Loucy (cell line): ENCODE results near the gene OR6T1.

Experiments used
- H2AFZ ChIP-seq: fragments of 200-600 bp; sonication (generic); 2 replicates; pipeline ENCODE4 v1.6.0; 2016; ENCODE audit warnings: antibody characterized with exemption, mild to moderate bottlenecking, low read length, moderate library complexity
- H3F3A ChIP-seq: fragments of 200-600 bp; 2 replicates; pipeline ENCODE4 v1.6.0; 2016; ENCODE audit warnings: antibody characterized with exemption, low read depth, mild to moderate bottlenecking
- H3K27me3 ChIP-seq: fragments of 200-600 bp; sonication (generic); 2 replicates; pipeline ENCODE4 v1.6.1; 2014; ENCODE audit warnings: low read length, mild to moderate bottlenecking; ENCODE audit not compliant: insufficient read depth, poor library complexity, severe bottlenecking
- H3K36me3 ChIP-seq: fragments of 200-600 bp; sonication (generic); 2 replicates; pipeline ENCODE4 v1.6.1; 2016; ENCODE audit warnings: low read length; ENCODE audit not compliant: insufficient read depth
- H3K4me1 ChIP-seq: fragments of 200-600 bp; sonication (generic); 2 replicates; pipeline ENCODE4 v1.5.1; 2014; ENCODE audit warnings: low read length, mild to moderate bottlenecking; ENCODE audit not compliant: insufficient read depth, poor library complexity, severe bottlenecking
- H3K4me2 ChIP-seq: fragments of 200-600 bp; sonication (generic); 2 replicates; pipeline ENCODE4 v1.6.0; 2014; ENCODE audit warnings: antibody characterized with exemption, low read length, low read depth, mild to moderate bottlenecking; ENCODE audit not compliant: poor library complexity, severe bottlenecking
- H3K4me3 ChIP-seq: fragments of 200-600 bp; sonication (generic); 2 replicates; pipeline ENCODE4 v1.5.1; 2014; ENCODE audit warnings: low read length, mild to moderate bottlenecking, mixed read lengths; ENCODE audit not compliant: poor library complexity, severe bottlenecking
- H3K79me2 ChIP-seq: fragments of 200-600 bp; sonication (generic); 2 replicates; pipeline ENCODE4 v1.6.1; 2014; ENCODE audit warnings: low read length; ENCODE audit not compliant: insufficient read depth
- H3K9ac ChIP-seq: fragments of 200-600 bp; sonication (generic); 2 replicates; pipeline ENCODE4 v1.6.0; 2014; ENCODE audit warnings: mild to moderate bottlenecking, low read depth, low read length, moderate library complexity; ENCODE audit not compliant: poor library complexity, severe bottlenecking
- H3K9me2 ChIP-seq: fragments of 200-600 bp; sonication (generic); replicated peaks from 2 replicates; pipeline ENCODE4 v1.6.1; 2016; ENCODE audit warnings: low read depth, low read length, mixed read lengths
- H3K9me3 ChIP-seq: fragments of 200-600 bp; sonication (generic); 2 replicates; pipeline ENCODE4 v1.6.1; 2014; ENCODE audit warnings: mild to moderate bottlenecking, antibody characterized with exemption, low read length, low read depth; ENCODE audit not compliant: insufficient read depth
- H4K20me1 ChIP-seq: fragments of 200-600 bp; sonication (generic); 2 replicates; pipeline ENCODE4 v1.6.0; 2014; ENCODE audit warnings: antibody characterized with exemption, low read length, mild to moderate bottlenecking; ENCODE audit not compliant: insufficient read depth, poor library complexity, severe bottlenecking
- CTCF ChIP-seq: fragments of 200-600 bp; sonication (generic); conservative IDR thresholded peaks from 2 replicates; pipeline ENCODE4 v1.5.1; 2014; ENCODE audit warnings: mild to moderate bottlenecking, antibody characterized with exemption, low read length
- EZH2phosphoT487 ChIP-seq: fragments of 200-600 bp; IDR thresholded peaks from 2 replicates; pipeline ENCODE4 v1.6.1; 2018; ENCODE audit warnings: antibody characterized with exemption, mild to moderate bottlenecking, moderate library complexity, borderline replicate concordance

Gene OR6T1

GRCh38 chr11:123924027-123924426, 19.6 kb downstream of the OR6T1 start:
- Histone ChIP-seq H3K36me3 (no peaks in the 10 kb centered on the region), H3K4me3 (no peak overlapping the region), H3K9me3 (no peaks in the 10 kb centered on the region), H3K4me2 (no peak overlapping the region), H3K4me1 (no peaks in the 10 kb centered on the region), H3K9me2 (no peaks in the 10 kb centered on the region), H3K9ac (no peak overlapping the region), H3K27me3 (no peaks in the 10 kb centered on the region), H2AFZ (no peak overlapping the region), H4K20me1 (no peaks in the 10 kb centered on the region), H3F3A (no peaks in the 10 kb centered on the region), H3K79me2 (no peaks in the 10 kb centered on the region)
- no peak for TF ChIP-seq CTCF
- no peak for TF ChIP-seq EZH2phosphoT487

GRCh38 chr11:123920943-123921342, 22.7 kb downstream of the OR6T1 start:
- Histone ChIP-seq H3K4me3 (no peak overlapping the region), H2AFZ (no peak overlapping the region), H3K79me2 (no peaks in the 10 kb centered on the region), H3K9me2 (no peaks in the 10 kb centered on the region), H3K9ac (no peak overlapping the region), H3K27me3 (no peaks in the 10 kb centered on the region), H4K20me1 (no peaks in the 10 kb centered on the region), H3K9me3 (no peaks in the 10 kb centered on the region), H3K4me2 (no peak overlapping the region), H3K4me1 (no peaks in the 10 kb centered on the region), H3K36me3 (no peaks in the 10 kb centered on the region), H3F3A (no peaks in the 10 kb centered on the region)
- no peak for TF ChIP-seq EZH2phosphoT487
- no peak for TF ChIP-seq CTCF

- Histone ChIP-seq H3K79me2 (no peaks in the 10 kb centered on the region), H3K9ac (no peak overlapping the region), H3K27me3 (no peaks in the 10 kb centered on the region), H3K4me3 (no peak overlapping the region), H3K36me3 (no peaks in the 10 kb centered on the region), H3K9me3 (no peaks in the 10 kb centered on the region), H3K4me1 (no peaks in the 10 kb centered on the region), H3F3A (no peaks in the 10 kb centered on the region), H3K9me2 (no peaks in the 10 kb centered on the region), H3K4me2 (no peak overlapping the region), H2AFZ (no peak overlapping the region), H4K20me1 (no peaks in the 10 kb centered on the region)
- TF ChIP-seq CTCF: no peak
- TF ChIP-seq EZH2phosphoT487: no peak
These were observed 37.8 kb downstream of the OR6T1 start for GRCh38 chr11:123905826-123906225.
